WTC11 (cell line): ENCODE results near the gene AK3. TPM values are rescaled to one million over a fixed set of nuclear protein-coding genes. Genes with fewer than 3 reads are reported as not detected.
"Not testable (repeated sequence)": the region's sequence is repeated elsewhere in the genome, so short reads cannot be mapped to it uniquely, and the experiment has no call there.

Source experiments
- ATAC-seq: fragments of 200-7000 bp; cut with Tn5 transposase; 2 replicates; pipeline ENCODE4 v1.10.0; 2021; ENCODE audit warnings: mild to moderate bottlenecking, moderate library complexity
- CTCF ChIA-PET: fragments of 300-600 bp; sonication (Branson Sonifier 250); formaldehyde crosslinking; loops from one replicate; lab custom pipeline; 2021; ENCODE audit warnings: antibody characterized with exemption; lab: Charles Lee
- POLR2A ChIA-PET: fragments of 350-600 bp; sonication (Branson Sonifier 250); formaldehyde crosslinking; loops from one replicate; lab custom pipeline; 2021; ENCODE audit warnings: antibody characterized with exemption; lab: Charles Lee
- DNase-seq: peaks from one replicate; pipeline ENCODE4 v3.0.0; 2021; ENCODE audit warnings: low spot score
- H3K27ac Mint-ChIP-seq: 2 replicates; pipeline ENCODE4 v1.8.0; 2021; ENCODE audit warnings: mixed read lengths
- H3K27me3 Mint-ChIP-seq: 2 replicates; pipeline ENCODE4 v1.8.0; 2021; ENCODE audit warnings: low read depth, mild to moderate bottlenecking, moderate library complexity, mixed read lengths
- H3K36me3 Mint-ChIP-seq: 2 replicates; pipeline ENCODE4 v1.8.0; 2021; ENCODE audit warnings: mixed read lengths
- H3K4me1 Mint-ChIP-seq: 2 replicates; pipeline ENCODE4 v1.8.0; 2022; ENCODE audit warnings: mixed read lengths
- H3K4me3 Mint-ChIP-seq: 2 replicates; pipeline ENCODE4 v1.8.0; 2021; ENCODE audit warnings: mild to moderate bottlenecking, moderate library complexity, mixed read lengths
- H3K9me3 Mint-ChIP-seq: 2 replicates; pipeline ENCODE4 v1.8.0; 2021; ENCODE audit warnings: mixed read lengths
- ATF6 ChIP-seq: sonication (generic); formaldehyde crosslinking; IDR thresholded peaks from 2 replicates; pipeline ENCODE4 v1.8.1; 2023; ENCODE audit warnings: mild to moderate bottlenecking, missing genetic modification reagents
- CDX4 ChIP-seq: fragments of 250-450 bp; sonication (Bioruptor Pico); IDR thresholded peaks from 2 replicates; pipeline ENCODE4 v1.9.0; 2021; ENCODE audit warnings: moderate library complexity, mild to moderate bottlenecking, inconsistent platforms, borderline replicate concordance
- CREM ChIP-seq: sonication (generic); formaldehyde crosslinking; IDR thresholded peaks from 2 replicates; pipeline ENCODE4 v1.8.1; 2022; ENCODE audit warnings: mild to moderate bottlenecking, missing genetic modification reagents, moderate library complexity
- CTCF ChIP-seq: fragments of 200-600 bp; IDR thresholded peaks from 2 replicates; pipeline ENCODE4 v1.8.0; 2022; ENCODE audit warnings: antibody characterized with exemption
- ESRRA ChIP-seq: sonication (generic); formaldehyde crosslinking; IDR thresholded peaks from 2 replicates; pipeline ENCODE4 v1.8.1; 2022; ENCODE audit warnings: mild to moderate bottlenecking, missing genetic modification reagents, borderline replicate concordance
- JAZF1 ChIP-seq: fragments of 250-450 bp; sonication (Bioruptor Pico); IDR thresholded peaks from 2 replicates; pipeline ENCODE4 v1.9.0; 2021; ENCODE audit warnings: moderate library complexity, mild to moderate bottlenecking, inconsistent platforms
- KAT7 ChIP-seq: sonication (generic); formaldehyde crosslinking; IDR thresholded peaks from 2 replicates; pipeline ENCODE4 v1.8.1; 2023; ENCODE audit warnings: missing genetic modification reagents, mild to moderate bottlenecking, borderline replicate concordance
- NR1H2 ChIP-seq: sonication (generic); formaldehyde crosslinking; IDR thresholded peaks from 2 replicates; pipeline ENCODE4 v1.9.0; 2021; ENCODE audit warnings: mild to moderate bottlenecking, moderate library complexity, missing genetic modification reagents
- PREB ChIP-seq: sonication (generic); formaldehyde crosslinking; IDR thresholded peaks from 2 replicates; pipeline ENCODE4 v1.8.1; 2022; ENCODE audit warnings: mild to moderate bottlenecking, missing genetic modification reagents, moderate library complexity, borderline replicate concordance
- TEAD4 ChIP-seq: sonication (generic); formaldehyde crosslinking; IDR thresholded peaks from 2 replicates; pipeline ENCODE4 v1.8.0; 2022; ENCODE audit warnings: mild to moderate bottlenecking, missing genetic modification reagents
- total RNA-seq: library from RNA; stranded (reverse); gene quantifications from 3 replicates; pipeline ENCODE4 v1.2.3, GENCODE V29; 2021
- TF ChIP-seq, protein P1 (sequence below): sonication (generic); formaldehyde crosslinking; IDR thresholded peaks from 2 replicates; pipeline ENCODE4 v1.8.0; 2023; ENCODE audit warnings: mild to moderate bottlenecking, missing genetic modification reagents
- TF ChIP-seq, protein P2 (sequence below): sonication (generic); formaldehyde crosslinking; conservative IDR thresholded peaks from 2 replicates; pipeline ENCODE4 v1.8.1; 2022; ENCODE audit warnings: mild to moderate bottlenecking, missing genetic modification reagents
- TF ChIP-seq, protein P3 (sequence below): fragments of 250-450 bp; sonication (Bioruptor Pico); IDR thresholded peaks from 2 replicates; pipeline ENCODE4 v1.9.0; 2021; ENCODE audit warnings: mild to moderate bottlenecking

AK3 gene
- total RNA-seq, 1 experiment from 2014 or later = 28.5 TPM

- TF ChIP-seq CDX4 (no peak), TEAD4 (CRISPR knock-in tag) (no peak), JAZF1 (CRISPR knock-in tag) (no peak)
Observed at GRCh38 chr9:4756420-4756819, 15.4 kb upstream of the AK3 start (continued).

DNA sequence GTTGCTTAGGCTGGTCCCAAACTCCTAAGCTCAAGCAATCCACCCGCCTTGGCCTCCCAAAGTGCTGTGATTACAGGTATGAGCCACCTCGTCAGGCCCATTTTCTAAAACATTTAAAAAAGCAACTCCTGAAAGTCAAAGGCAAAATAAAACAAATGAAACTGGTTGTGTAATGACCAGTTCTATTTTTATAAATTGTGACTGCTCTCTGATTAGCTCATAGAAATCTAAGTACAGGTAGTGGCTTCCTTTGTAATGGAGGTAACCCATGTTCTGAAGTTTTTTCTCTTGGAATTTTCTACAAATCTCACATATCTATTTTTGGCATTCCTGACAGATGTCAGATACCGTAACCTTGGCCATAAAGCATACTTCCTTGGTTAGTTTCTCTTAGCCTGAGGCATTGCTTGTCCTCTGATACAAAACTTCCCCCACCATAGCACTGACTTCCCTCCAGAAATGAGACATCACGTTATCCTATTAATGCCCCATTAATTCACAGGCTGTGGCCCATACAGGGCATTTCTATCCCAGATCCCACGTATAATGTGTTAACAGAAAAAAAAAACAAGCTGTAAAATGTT, 14.1 kb upstream of the AK3 start:
- Mint-ChIP-seq H3K27me3 (no peaks in the 10 kb centered on the region), H3K27ac (no peak overlapping the region), H3K36me3 (no peaks in the 10 kb centered on the region), H3K9me3 (peaks cover 6% of the 10 kb centered on the region), H3K4me1 (no peaks in the 10 kb centered on the region; the same call in 1 of the 2 replicates), H3K4me3 (no peak overlapping the region)
- DNase-seq = no peak
- ChIA-PET CTCF (interaction anchor here (1.0 to 1.5 kb wide), 2 partner anchors 42 to 231 kb away, joined by 3 read pairs; no protein-coding TSS in a partner anchor), POLR2A (no interaction called here)
- no peak for ATAC-seq
- TF ChIP-seq, protein P1, sequence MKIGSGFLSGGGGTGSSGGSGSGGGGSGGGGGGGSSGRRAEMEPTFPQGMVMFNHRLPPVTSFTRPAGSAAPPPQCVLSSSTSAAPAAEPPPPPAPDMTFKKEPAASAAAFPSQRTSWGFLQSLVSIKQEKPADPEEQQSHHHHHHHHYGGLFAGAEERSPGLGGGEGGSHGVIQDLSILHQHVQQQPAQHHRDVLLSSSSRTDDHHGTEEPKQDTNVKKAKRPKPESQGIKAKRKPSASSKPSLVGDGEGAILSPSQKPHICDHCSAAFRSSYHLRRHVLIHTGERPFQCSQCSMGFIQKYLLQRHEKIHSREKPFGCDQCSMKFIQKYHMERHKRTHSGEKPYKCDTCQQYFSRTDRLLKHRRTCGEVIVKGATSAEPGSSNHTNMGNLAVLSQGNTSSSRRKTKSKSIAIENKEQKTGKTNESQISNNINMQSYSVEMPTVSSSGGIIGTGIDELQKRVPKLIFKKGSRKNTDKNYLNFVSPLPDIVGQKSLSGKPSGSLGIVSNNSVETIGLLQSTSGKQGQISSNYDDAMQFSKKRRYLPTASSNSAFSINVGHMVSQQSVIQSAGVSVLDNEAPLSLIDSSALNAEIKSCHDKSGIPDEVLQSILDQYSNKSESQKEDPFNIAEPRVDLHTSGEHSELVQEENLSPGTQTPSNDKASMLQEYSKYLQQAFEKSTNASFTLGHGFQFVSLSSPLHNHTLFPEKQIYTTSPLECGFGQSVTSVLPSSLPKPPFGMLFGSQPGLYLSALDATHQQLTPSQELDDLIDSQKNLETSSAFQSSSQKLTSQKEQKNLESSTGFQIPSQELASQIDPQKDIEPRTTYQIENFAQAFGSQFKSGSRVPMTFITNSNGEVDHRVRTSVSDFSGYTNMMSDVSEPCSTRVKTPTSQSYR (CRISPR knock-in tag) = no peak
- no peak for TF ChIP-seq PREB (CRISPR knock-in tag)
- no peak for TF ChIP-seq ATF6 (CRISPR knock-in tag)

- POLR2A ChIA-PET, H3K4me3 Mint-ChIP-seq, H3K4me1 Mint-ChIP-seq, H3K27me3 Mint-ChIP-seq, H3K27ac Mint-ChIP-seq, H3K36me3 Mint-ChIP-seq, H3K9me3 Mint-ChIP-seq, DNase-seq, ATAC-seq: not testable (repeated sequence)
- CTCF ChIA-PET = interaction anchor here (1.0 to 1.5 kb wide), 3 partner anchors 43 to 232 kb away, joined by 3 to 4 read pairs (median 3); no protein-coding TSS in a partner anchor
Observed at GRCh38 chr9:4754530-4754929, 13.5 kb upstream of the AK3 start.

- POLR2A ChIA-PET = interaction anchor here (0.6 kb wide), 1 partner anchor 235 kb away, joined by 3 read pairs; the partner anchor contains the start of gene JAK2
- DNase-seq (no peak), ATAC-seq (peak; percentile 68)
- Mint-ChIP-seq H3K36me3 (no peaks in the 10 kb centered on the region), H3K27me3 (no peaks in the 10 kb centered on the region), H3K9me3 (peaks cover 6% of the 10 kb centered on the region), H3K27ac (no peak overlapping the region), H3K4me3 (no peak overlapping the region), H3K4me1 (no peaks in the 10 kb centered on the region; the same call in 1 of the 2 replicates)
- CTCF ChIA-PET = interaction anchor here (0.8 to 1.5 kb wide), 12 partner anchors 8 to 850 kb away, joined by 3 to 10 read pairs (median 4); partner anchors contain the start of gene AK3
- no peak for TF ChIP-seq KAT7 (CRISPR knock-in tag)
- TF ChIP-seq NR1H2 = no peak
- peak; percentile 24; the same call in 1 of the 2 replicates for TF ChIP-seq CTCF
- TF ChIP-seq, protein P2, sequence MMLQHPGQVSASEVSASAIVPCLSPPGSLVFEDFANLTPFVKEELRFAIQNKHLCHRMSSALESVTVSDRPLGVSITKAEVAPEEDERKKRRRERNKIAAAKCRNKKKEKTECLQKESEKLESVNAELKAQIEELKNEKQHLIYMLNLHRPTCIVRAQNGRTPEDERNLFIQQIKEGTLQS (CRISPR knock-in tag) = no peak
- TF ChIP-seq CREM = no peak
- TF ChIP-seq, protein P3, sequence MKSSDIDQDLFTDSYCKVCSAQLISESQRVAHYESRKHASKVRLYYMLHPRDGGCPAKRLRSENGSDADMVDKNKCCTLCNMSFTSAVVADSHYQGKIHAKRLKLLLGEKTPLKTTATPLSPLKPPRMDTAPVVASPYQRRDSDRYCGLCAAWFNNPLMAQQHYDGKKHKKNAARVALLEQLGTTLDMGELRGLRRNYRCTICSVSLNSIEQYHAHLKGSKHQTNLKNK (CRISPR knock-in tag) = no peak
- TF ChIP-seq CDX4 = no peak
- no peak for TF ChIP-seq ESRRA
Observed at GRCh38 chr9:4750023-4750673, 9.1 kb upstream of the AK3 start.
